HG03064 (cell line): ENCODE data around the gene CENPU.

Experiments used
- ATAC-seq: cut with Tn5 transposase; IDR thresholded peaks from one replicate; pipeline ENCODE4 v1.9.1; 2021; ENCODE audit warnings: low read depth; ENCODE audit not compliant: unreplicated experiment

CENPU gene

DNA sequence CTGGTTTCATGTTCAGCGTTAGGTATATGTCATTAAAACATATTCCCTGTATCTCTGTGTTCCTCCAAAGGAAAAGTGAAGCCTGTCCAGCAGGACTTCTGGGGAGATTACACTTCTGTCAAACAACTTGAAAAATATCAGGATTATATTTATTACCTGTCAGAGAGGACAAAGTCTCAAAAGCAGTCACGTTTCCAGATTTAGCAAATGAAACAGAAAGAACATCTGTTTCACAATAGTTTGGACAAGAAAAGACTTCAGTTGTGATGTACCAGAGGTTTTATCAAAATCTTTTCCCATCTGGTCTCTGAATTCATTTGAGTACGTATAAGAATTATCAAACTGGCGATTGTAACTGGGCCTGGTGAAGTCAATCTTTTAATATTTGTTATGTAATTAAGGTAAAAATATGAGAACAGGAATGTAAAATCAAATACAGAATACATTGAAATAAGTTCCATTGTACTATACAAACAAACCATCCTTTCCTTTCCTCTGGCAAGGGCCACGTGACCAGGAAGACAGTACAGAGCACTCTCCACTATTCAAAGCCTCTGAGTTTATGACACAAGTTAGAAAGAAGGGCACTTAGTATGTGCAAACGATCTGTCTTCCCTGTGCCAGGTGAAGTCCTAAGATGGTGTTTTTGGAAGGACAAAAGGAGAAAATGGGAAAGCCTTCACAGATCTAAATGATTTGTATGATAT, 87.8 kb downstream of the CENPU start:
- no peak for ATAC-seq

DNA sequence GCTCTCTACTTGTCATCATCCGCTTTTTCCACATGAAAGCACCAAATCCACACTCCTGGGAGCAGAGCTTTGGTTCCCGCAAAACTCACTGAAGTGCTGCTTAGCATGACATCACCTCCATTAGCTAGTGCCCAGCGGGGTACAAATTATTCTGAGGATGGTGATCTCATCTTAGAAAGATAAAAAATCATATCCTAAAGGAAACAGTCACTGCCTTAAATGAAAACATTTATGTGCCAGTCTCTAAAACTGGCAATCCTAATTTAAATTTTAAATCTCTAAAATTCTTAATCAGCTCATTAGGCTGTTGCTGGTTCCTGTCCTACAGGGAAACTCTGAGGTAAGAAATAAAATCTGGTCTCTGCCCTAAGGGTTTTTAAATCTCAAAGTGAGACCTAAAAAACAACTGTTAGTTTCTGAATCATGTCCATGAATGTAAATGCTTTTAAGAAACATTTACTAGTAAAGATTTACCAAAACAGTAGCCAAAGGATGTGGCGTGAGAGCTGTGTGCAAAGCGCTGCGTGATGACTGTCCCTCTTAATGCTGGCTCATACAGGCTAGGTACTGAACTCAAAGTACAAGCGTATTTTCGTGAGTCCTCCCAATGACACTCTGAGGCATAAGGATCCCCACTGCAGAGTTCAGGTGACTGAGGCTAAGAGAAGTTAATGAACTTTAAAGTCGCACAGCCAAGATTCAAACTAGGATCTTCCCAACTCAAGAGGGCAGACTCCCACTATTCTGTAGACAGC, 89.2 kb downstream of the CENPU start:
- ATAC-seq: no peak
